AG10803 (cell line): ENCODE measurements around the gene RUNX1.
A peak's percentile ranks its signal among the peaks of the same experiment; 100 is the strongest.

ENCODE experiments used
- DNase-seq: peaks from one replicate; pipeline ENCODE4 v3.0.0; 2010; ENCODE audit warnings: low read depth
- H3K4me3 ChIP-seq: 2 replicates; pipeline ENCODE4 v1.5.1; 2011; ENCODE audit warnings: mild to moderate bottlenecking, low read length, control low read depth
- TF ChIP-seq, protein P1 (sequence below): conservative IDR thresholded peaks from 2 replicates; pipeline ENCODE4 v1.5.1; 2011; ENCODE audit warnings: mild to moderate bottlenecking, low read length, control low read depth, inconsistent platforms

RUNX1 gene

DNA sequence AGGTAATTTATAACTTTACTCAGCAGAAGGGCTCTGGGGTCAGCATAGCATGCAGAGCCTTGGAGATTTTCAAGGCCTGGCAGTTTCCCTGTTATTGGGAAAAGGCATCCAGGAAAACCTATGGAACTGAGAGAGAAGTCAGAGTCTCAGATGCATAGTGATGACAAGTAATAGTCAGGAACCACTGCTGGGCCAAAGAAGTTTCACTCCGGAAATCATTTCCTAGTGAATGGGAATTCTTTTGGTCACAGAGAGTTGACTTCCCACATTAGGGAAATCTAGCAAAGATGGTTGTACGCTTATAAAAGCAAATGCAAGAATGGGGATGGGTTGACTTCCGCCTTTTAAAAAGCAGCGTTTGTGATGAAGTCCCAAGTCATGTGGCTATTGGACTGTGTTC, 28.4 kb upstream of the RUNX1 start:
- TF ChIP-seq, protein P1, sequence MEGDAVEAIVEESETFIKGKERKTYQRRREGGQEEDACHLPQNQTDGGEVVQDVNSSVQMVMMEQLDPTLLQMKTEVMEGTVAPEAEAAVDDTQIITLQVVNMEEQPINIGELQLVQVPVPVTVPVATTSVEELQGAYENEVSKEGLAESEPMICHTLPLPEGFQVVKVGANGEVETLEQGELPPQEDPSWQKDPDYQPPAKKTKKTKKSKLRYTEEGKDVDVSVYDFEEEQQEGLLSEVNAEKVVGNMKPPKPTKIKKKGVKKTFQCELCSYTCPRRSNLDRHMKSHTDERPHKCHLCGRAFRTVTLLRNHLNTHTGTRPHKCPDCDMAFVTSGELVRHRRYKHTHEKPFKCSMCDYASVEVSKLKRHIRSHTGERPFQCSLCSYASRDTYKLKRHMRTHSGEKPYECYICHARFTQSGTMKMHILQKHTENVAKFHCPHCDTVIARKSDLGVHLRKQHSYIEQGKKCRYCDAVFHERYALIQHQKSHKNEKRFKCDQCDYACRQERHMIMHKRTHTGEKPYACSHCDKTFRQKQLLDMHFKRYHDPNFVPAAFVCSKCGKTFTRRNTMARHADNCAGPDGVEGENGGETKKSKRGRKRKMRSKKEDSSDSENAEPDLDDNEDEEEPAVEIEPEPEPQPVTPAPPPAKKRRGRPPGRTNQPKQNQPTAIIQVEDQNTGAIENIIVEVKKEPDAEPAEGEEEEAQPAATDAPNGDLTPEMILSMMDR, result no peak
- no peak for DNase-seq
- H3K4me3 ChIP-seq, result no peak overlapping the region

DNA sequence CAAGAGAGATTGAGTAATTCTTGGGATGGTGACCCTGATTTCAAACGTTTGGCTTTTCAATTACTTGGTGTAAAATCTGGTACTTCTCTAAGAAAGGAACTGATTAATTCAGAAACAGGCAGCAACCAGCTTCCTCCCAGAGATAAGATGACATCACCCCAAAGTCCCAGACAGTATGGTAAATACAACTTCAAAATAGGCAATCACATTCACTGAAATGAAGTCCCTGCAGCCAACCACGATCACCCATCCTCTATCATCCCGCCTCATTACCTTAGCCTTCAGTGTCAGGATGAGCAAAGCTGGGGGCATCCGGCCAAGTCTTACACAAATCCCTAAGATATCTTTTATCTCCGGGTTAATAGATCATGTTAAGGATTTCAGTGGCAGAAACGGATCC, 26.4 kb upstream of the RUNX1 start:
- DNase-seq, result peak; percentile 62
- no peak overlapping the region for H3K4me3 ChIP-seq
- TF ChIP-seq, protein P1, result no peak

DNA sequence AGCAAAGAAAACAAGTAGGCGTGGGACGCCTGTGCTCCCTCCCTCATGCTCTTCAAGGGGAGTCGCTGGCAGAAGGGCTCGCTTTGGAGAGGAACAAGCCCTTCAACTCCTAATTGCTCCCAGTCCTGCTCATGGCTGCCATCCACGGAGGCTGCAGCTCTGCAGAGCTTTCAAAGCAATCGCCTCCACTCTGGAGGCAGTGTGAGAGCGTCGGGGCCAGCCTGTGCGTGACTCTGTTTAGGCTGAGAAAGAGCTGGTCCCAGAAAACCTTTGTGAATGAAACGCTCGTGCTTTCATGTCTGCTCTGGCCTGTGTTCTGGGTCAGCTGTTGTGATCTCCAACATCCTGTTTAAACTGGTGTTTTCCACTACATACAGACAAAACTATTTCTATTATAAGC, 23.9 kb upstream of the RUNX1 start:
- peak; percentile 79 for DNase-seq
- TF ChIP-seq, protein P1, result no peak
- H3K4me3 ChIP-seq, result no peak overlapping the region

DNA sequence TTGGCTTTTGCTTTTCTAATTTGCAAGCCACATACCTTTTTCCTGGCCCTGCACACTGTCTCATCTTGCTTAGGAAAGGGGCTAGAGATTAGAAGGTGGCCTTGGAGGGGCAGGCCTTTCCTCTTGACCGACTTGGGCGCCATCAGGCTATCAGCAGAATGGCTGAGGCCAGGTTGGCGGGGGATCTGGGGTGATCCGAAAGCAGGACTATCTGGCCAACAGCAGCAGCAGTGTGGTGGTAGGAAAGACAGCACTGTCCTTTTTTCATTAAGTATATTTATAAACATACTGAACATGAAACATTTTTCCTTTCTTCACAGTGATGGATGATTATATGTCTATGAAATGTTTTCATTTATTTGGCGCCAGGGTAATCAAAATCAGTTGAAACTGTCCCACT, 23.5 kb upstream of the RUNX1 start:
- DNase-seq, result no peak
- TF ChIP-seq, protein P1, result no peak
- H3K4me3 ChIP-seq, result no peak overlapping the region; the same call in 1 of the 2 replicates

DNA sequence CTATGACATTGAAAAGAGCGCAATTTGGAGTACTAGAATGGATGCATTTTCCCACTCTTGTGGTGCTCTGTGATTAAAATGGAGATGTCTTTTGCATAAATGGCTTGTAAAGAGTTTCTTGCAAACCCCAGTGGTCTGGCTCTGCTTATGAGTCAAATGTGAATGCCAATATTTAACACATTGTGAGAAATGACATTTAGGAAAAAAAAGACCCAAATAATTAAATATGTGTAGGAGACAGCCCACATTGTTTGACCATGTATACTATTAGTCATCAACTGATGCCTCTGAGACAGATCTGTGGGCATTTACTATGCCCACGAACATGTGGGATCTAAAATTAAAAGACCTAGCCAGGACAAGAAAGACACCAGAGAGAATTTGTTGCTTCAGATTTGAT, 22.2 kb upstream of the RUNX1 start:
- no peak for DNase-seq
- H3K4me3 ChIP-seq, result no peak overlapping the region
- TF ChIP-seq, protein P1, result no peak

- TF ChIP-seq, protein P1, result no peak
- no peak for DNase-seq
- H3K4me3 ChIP-seq, result no peak overlapping the region
These were observed 21.3 kb upstream of the RUNX1 start for GRCh38 chr21:35070436-35070835.

- no peak for DNase-seq
- TF ChIP-seq, protein P1, result no peak
These were observed 17.7 kb upstream of the RUNX1 start for GRCh38 chr21:35066824-35067223.

More at GRCh38 chr21:35066824-35067223, 17.7 kb upstream of the RUNX1 start:
- H3K4me3 ChIP-seq, result no peak overlapping the region
